Dermis blood vessel endothelial cell (primary cell): ENCODE data around the gene LIAS. TPM values are rescaled to one million over a fixed set of nuclear protein-coding genes. Genes with fewer than 3 reads are reported as not detected.

Experiments used
- total RNA-seq: library from RNA; depleted of rRNA; stranded (reverse); fragments of >200 nt; gene quantifications from 2 replicates; pipeline ENCODE4 v1.2.3, GENCODE V29; 2014

Gene LIAS
- total RNA-seq, 1 donor from 2014 or later = 8.5 TPM

Other genes starting within 250 kb of the LIAS start
- gene RFC1, start 92.7 kb upstream of the LIAS start, total RNA-seq = 46.3 and 71.7 TPM in 2 replicates
- gene KLB, start 52.1 kb upstream of the LIAS start, total RNA-seq = under 0.01 TPM in 1 of 2 replicates, not detected in the other
- gene RPL9, start 134 bp upstream of the LIAS start, total RNA-seq = 906 and 3,299 TPM in 2 replicates
- 65.5 and 67.8 TPM in 2 replicates for gene UGDH, start 68.4 kb downstream of the LIAS start, total RNA-seq
- gene SMIM14, start 179.8 kb downstream of the LIAS start, total RNA-seq = 20.9 and 21.7 TPM in 2 replicates
- gene UBE2K, start 239.1 kb downstream of the LIAS start, total RNA-seq = 16.0 and 31.6 TPM in 2 replicates